Measurements from ENCODE around the gene CDON. TPM values are rescaled to one million over a fixed set of nuclear protein-coding genes. Genes with fewer than 3 reads are reported as not detected.

The CDON gene
- total and polyA plus RNA-seq, 2 donors (not counting 3 experiments of a cell fraction or from before 2014, with no cell fraction given), result 1.6 to 3.8 TPM

GRCh38 chr11:126061707-126062678 lies 673 bp downstream of the CDON start:
- FAIRE-seq, result peak; percentile 46
- Histone ChIP-seq H3K36me3 (ENCODE audit: control insufficient read depth in 2 of 2, extremely low read depth in 1 of 2, insufficient read depth in 2 of 2, low read length in 2 of 2) (no peaks in the 10 kb centered on the region), H2AFZ (ENCODE audit: low read depth, low read length) (peak overlapping the region; percentile 37), H3K4me2 (ENCODE audit: insufficient read depth, low read length) (peak overlapping the region; percentile 72), H3K4me3 (replicated peaks in 1 of 3; ENCODE audit: insufficient read depth in 1 of 3, low read depth in 1 of 3, low read length in 3 of 3) (peak overlapping the region; percentile 13 to 76 (median 41)), H3K79me2 (ENCODE audit: control insufficient read depth, insufficient read depth, low read length) (no peaks in the 10 kb centered on the region), H3K9ac (replicated peaks; ENCODE audit: extremely low read depth, insufficient read depth, low read length) (no peak overlapping the region), H3K9me3 (replicated peaks; ENCODE audit: control insufficient read depth, insufficient read depth, low read length) (no peaks in the 10 kb centered on the region), H3K9me1 (replicated peaks; ENCODE audit: control insufficient read depth, extremely low read depth, insufficient read depth, low read length) (no peaks in the 10 kb centered on the region), H3K27ac (ENCODE audit: insufficient read depth, low read depth, low read length) (no peak overlapping the region), H3K27me3 (ENCODE audit: control insufficient read depth in 2 of 2, insufficient read depth in 2 of 2, low read length in 2 of 2) (peaks cover 19 to 34% of the 10 kb centered on the region in 2 experiments), H3K4me1 (ENCODE audit: control insufficient read depth, extremely low read depth, insufficient read depth, low read length) (peaks cover 7% of the 10 kb centered on the region), H4K20me1 (replicated peaks; ENCODE audit: control insufficient read depth, extremely low read depth, insufficient read depth, low read length) (no peaks in the 10 kb centered on the region)
- TF ChIP-seq EZH2 (IDR thresholded peaks at IDR 0.05; ENCODE audit: borderline replicate concordance, low read depth, low read length, severe bottlenecking), result peak; percentile 46
- TF ChIP-seq, protein P1, sequence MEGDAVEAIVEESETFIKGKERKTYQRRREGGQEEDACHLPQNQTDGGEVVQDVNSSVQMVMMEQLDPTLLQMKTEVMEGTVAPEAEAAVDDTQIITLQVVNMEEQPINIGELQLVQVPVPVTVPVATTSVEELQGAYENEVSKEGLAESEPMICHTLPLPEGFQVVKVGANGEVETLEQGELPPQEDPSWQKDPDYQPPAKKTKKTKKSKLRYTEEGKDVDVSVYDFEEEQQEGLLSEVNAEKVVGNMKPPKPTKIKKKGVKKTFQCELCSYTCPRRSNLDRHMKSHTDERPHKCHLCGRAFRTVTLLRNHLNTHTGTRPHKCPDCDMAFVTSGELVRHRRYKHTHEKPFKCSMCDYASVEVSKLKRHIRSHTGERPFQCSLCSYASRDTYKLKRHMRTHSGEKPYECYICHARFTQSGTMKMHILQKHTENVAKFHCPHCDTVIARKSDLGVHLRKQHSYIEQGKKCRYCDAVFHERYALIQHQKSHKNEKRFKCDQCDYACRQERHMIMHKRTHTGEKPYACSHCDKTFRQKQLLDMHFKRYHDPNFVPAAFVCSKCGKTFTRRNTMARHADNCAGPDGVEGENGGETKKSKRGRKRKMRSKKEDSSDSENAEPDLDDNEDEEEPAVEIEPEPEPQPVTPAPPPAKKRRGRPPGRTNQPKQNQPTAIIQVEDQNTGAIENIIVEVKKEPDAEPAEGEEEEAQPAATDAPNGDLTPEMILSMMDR (IDR thresholded peaks at IDR 0.05; ENCODE audit: extremely low read depth in 1 of 2, insufficient read depth in 1 of 2, low read depth in 1 of 2, low read length in 2 of 2), result peak; percentile 17 to 37
- TF ChIP-seq POLR2AphosphoS5 (IDR thresholded peaks at IDR 0.05; ENCODE audit: insufficient read depth, low read depth, low read length), result no peak
- no peak for TF ChIP-seq FOS (IDR thresholded peaks at IDR 0.05; ENCODE audit: borderline replicate concordance, insufficient read depth, low read length)
- no peak for TF ChIP-seq MYC (IDR thresholded peaks at IDR 0.05; ENCODE audit: low read depth, low read length)
- CTCF ChIA-PET, result interaction anchor here (0.7 to 2.7 kb wide), 9 partner anchors 10 to 139 kb away, joined by 3 to 11 read pairs (median 4); no protein-coding TSS in a partner anchor
- intact Hi-C loops (cut with micrococcal nuclease), result loop anchor here (1.0 to 5.0 kb wide), 6 partner anchors 93 to 525 kb away; partner anchors contain the start of genes FOXRED1 and SRPRA
- dilution Hi-C loops (cut with MboI; ENCODE audit: extremely low pct_ligation_motif_present, low sequenced_read_pairs), result no loop called here
- BruUV-seq (replicated peaks), result no TSS peak
- DNase-seq (ENCODE audit: low read depth, low spot score), result peak; percentile 36
- POLR2A ChIA-PET, result interaction anchor here (0.6 kb wide), 1 partner anchor 22 kb away, joined by 3 read pairs; no protein-coding TSS in a partner anchor
